ENCODE measurements around the gene PPP2R2C. TPM values are rescaled to one million over a fixed set of nuclear protein-coding genes. Genes with fewer than 3 reads are reported as not detected.

PPP2R2C gene
- total and polyA plus RNA-seq, 10 of the 15 experiments (the other 5 are each of a cell fraction or from before 2014, with no cell fraction given) = 0.13 to 0.15 TPM; not detected in 8

GRCh38 chr4:6277139-6277802 lies 195.1 kb downstream of the PPP2R2C start (continued):
- TF ChIP-seq HSF1 (IDR thresholded peaks at IDR 0.05; ENCODE audit: low read depth, low read length) = no peak
- no peak for TF ChIP-seq ATF7 (IDR thresholded peaks at IDR 0.05; ENCODE audit: low read depth)
- TF ChIP-seq MXI1 (IDR thresholded peaks at IDR 0.05; ENCODE audit: low read depth, low read length) = no peak
- TF ChIP-seq NBN (IDR thresholded peaks at IDR 0.05) = no peak
- no peak for TF ChIP-seq ETV6 (conservative IDR thresholded peaks at IDR 0.05 in 1 of 2, IDR thresholded peaks at IDR 0.05 in 1 of 2; ENCODE audit: borderline replicate concordance in 1 of 2, low read depth in 1 of 2)
- no peak for TF ChIP-seq SKIL (IDR thresholded peaks at IDR 0.05; ENCODE audit: low read depth, poor library complexity, severe bottlenecking)
- TF ChIP-seq RCOR1 (conservative IDR thresholded peaks at IDR 0.05; ENCODE audit: low read depth, low read length) = no peak
- TF ChIP-seq ZNF687 (IDR thresholded peaks at IDR 0.05) = no peak
- no peak for TF ChIP-seq RELB (IDR thresholded peaks at IDR 0.05; ENCODE audit: low read depth)
- no peak for TF ChIP-seq IKZF1 (conservative IDR thresholded peaks at IDR 0.05)
- TF ChIP-seq CHD4 (IDR thresholded peaks at IDR 0.05) = no peak
- no peak for TF ChIP-seq RB1 (IDR thresholded peaks at IDR 0.05; ENCODE audit: borderline replicate concordance)

Data from GM12878 (cell line).